ENCODE results near the gene HSF5. TPM values are rescaled to one million over a fixed set of nuclear protein-coding genes. Genes with fewer than 3 reads are reported as not detected.

Gene HSF5
- total RNA-seq, 1 donor from 2014 or later, result 0.10 TPM

DNA sequence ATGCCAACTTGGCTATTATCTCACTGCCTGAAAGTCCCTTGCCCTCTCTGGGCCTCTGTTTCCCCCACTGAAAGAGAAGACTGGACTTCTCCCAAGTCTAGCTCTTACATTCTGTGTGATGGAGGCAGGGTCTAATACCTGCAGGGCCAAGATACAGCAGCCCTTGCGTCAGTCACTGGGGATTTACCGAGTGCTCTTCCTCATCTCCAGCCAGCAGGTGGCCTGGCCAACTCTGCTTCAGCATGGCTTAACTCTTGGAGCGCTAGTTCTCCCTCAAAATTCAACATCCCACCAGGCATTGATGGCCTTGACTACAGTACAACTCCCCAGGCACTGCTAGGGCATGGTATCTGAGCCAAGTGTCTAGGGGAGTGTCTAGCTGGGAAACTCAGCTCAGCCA is 46.1 kb upstream of the HSF5 start:
- no peak overlapping the region for H3K27ac Mint-ChIP-seq
- H3K4me3 Mint-ChIP-seq, result no peak overlapping the region
- peaks cover 4% of the 10 kb centered on the region for H3K4me1 Mint-ChIP-seq (ENCODE audit: unreplicated experiment)
- H3K36me3 Mint-ChIP-seq, result no peaks in the 10 kb centered on the region
- no peak for DNase-seq (ENCODE audit: extremely low spot score, unreplicated experiment)
- H3K27me3 Mint-ChIP-seq, result peaks cover 66% of the 10 kb centered on the region
- TF ChIP-seq CTCF (conservative IDR thresholded peaks at IDR 0.05), result no peak
- no peaks in the 10 kb centered on the region for H3K9me3 Mint-ChIP-seq

GRCh38 chr17:58533616-58534188 is 45.5 kb upstream of the HSF5 start:
- H3K36me3 Mint-ChIP-seq, result no peaks in the 10 kb centered on the region
- peaks cover 71% of the 10 kb centered on the region for H3K27me3 Mint-ChIP-seq
- peaks cover 4% of the 10 kb centered on the region for H3K4me1 Mint-ChIP-seq (ENCODE audit: unreplicated experiment)
- TF ChIP-seq CTCF (conservative IDR thresholded peaks at IDR 0.05), result no peak
- no peak overlapping the region for H3K4me3 Mint-ChIP-seq
- no peak for DNase-seq (ENCODE audit: extremely low spot score, unreplicated experiment)
- no peaks in the 10 kb centered on the region for H3K9me3 Mint-ChIP-seq
- H3K27ac Mint-ChIP-seq, result no peak overlapping the region

- peak overlapping the region; percentile 76 for H3K4me3 Mint-ChIP-seq
- H3K4me1 Mint-ChIP-seq (ENCODE audit: unreplicated experiment), result peaks cover 4% of the 10 kb centered on the region
- no peak overlapping the region for H3K27ac Mint-ChIP-seq
- H3K36me3 Mint-ChIP-seq, result no peaks in the 10 kb centered on the region
- no peak for DNase-seq (ENCODE audit: extremely low spot score, unreplicated experiment)
- peaks cover 77% of the 10 kb centered on the region for H3K27me3 Mint-ChIP-seq
- no peak for TF ChIP-seq CTCF (conservative IDR thresholded peaks at IDR 0.05)
- H3K9me3 Mint-ChIP-seq, result no peaks in the 10 kb centered on the region
Measured at GRCh38 chr17:58532555-58532951, 44.3 kb upstream of the HSF5 start.

DNA sequence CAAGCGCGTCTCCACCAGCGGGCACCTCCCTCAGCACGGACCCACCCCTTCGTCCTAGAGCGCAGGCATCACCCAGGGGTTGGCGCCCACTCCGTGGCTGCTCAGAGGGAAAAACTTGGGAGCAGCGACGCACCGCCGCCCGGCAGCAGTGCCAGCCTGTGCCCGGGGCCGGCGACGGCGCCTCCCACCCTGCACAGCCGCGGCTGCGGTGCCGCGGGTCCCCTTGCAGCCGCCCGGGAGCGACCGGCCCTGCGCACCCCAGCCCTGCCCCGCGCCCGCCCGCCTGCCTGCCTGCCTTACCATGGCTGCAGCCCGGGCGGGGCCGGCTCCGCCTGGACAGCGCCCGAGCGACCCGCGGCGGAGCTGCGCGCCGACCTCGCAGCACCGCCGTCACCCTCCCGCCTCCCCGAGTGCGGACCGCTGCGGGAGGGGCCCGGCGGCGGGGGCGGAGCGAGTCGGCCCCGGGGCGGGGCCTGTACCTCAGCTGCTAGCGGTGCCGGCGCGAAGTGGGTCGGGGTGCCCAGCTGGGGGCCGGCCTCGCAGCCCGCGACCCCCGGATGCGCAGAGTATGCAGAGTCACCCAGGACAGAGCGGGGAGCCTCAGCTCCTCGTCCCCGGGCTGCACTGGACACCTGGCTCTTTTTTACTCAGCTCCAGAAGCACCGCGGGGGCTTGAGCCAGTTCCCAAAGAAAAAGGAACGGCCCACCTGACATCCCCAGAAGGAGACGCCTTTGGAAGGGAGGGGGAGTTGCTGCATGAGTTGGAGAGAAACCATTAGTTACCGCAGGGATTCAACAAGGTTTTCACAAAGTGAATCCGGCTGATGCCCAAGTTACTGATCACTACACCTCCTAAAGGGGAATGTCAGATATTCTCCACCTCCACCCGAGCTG is 43.7 kb upstream of the HSF5 start:
- Mint-ChIP-seq H3K9me3 (no peaks in the 10 kb centered on the region), H3K27me3 (peaks cover 78% of the 10 kb centered on the region), H3K36me3 (no peaks in the 10 kb centered on the region), H3K27ac (no peak overlapping the region), H3K4me1 (ENCODE audit: unreplicated experiment) (peaks cover 4% of the 10 kb centered on the region), H3K4me3 (peak overlapping the region; percentile 76)
- DNase-seq (ENCODE audit: extremely low spot score, unreplicated experiment), result no peak
- TF ChIP-seq CTCF (conservative IDR thresholded peaks at IDR 0.05), result no peak

DNA sequence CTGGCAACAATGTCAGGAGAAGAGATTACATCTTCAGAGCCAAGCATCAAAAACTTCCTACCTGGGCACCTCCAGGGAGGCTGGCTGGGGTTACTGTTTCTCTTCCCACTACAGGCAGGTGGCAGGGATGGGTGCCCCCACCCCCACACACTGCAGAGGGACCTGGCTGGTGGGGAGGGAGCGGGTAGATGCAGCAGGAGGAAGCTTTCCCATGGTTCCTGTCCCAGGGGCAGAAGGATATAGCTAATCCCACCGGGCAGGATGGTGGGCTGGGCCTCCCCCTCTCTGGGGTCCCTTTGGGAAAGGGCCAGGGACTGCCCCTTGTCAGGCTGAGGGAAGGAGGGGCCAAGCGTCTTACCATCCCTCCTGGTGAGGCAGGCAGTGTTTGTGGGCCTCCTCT is 42.9 kb upstream of the HSF5 start:
- H3K9me3 Mint-ChIP-seq, result no peaks in the 10 kb centered on the region
- peak overlapping the region; percentile 67 for H3K4me3 Mint-ChIP-seq
- TF ChIP-seq CTCF (conservative IDR thresholded peaks at IDR 0.05), result no peak
- H3K36me3 Mint-ChIP-seq, result no peaks in the 10 kb centered on the region
- no peak overlapping the region for H3K27ac Mint-ChIP-seq
- DNase-seq (ENCODE audit: extremely low spot score, unreplicated experiment), result no peak
- peaks cover 4% of the 10 kb centered on the region for H3K4me1 Mint-ChIP-seq (ENCODE audit: unreplicated experiment)
- peaks cover 72% of the 10 kb centered on the region for H3K27me3 Mint-ChIP-seq

Measured in type B pancreatic cell (in vitro differentiated cells).